Esophagus (tissue), 2 donors: ENCODE measurements around the gene PNKD. TPM values are rescaled to one million over a fixed set of nuclear protein-coding genes. Genes with fewer than 3 reads are reported as not detected.
A peak's percentile ranks its signal among the peaks of the same experiment; 100 is the strongest.

Experiments
- H3K27ac ChIP-seq, 2 donors: one replicate each; pipeline ENCODE4 v1.5.1; 2013; ENCODE audit warnings: low read depth in 2 of 2, mild to moderate bottlenecking in 2 of 2, inconsistent platforms in 1 of 2, low read length in 1 of 2, moderate library complexity in 1 of 2
- H3K27me3 ChIP-seq, 2 donors: one replicate each; pipeline ENCODE4 v1.6.1; 2013; ENCODE audit warnings: low read length in 2 of 2, control low read depth in 1 of 2, mild to moderate bottlenecking in 1 of 2; ENCODE audit not compliant: insufficient read depth in 2 of 2, control insufficient read depth in 1 of 2
- H3K36me3 ChIP-seq, 2 donors: one replicate each; pipeline ENCODE4 v1.6.1; 2013; ENCODE audit warnings: low read length in 1 of 2; ENCODE audit not compliant: control insufficient read depth in 2 of 2, insufficient read depth in 2 of 2
- H3K4me1 ChIP-seq, 2 donors: one replicate each; pipeline ENCODE4 v1.6.1; 2013; ENCODE audit warnings: low read length in 1 of 2; ENCODE audit not compliant: control insufficient read depth in 2 of 2, insufficient read depth in 2 of 2
- H3K4me3 ChIP-seq, 2 donors: one replicate each; pipeline ENCODE4 v1.5.1; 2013; ENCODE audit warnings: low read length in 2 of 2, mild to moderate bottlenecking in 2 of 2, low read depth in 1 of 2, moderate library complexity in 1 of 2
- H3K9me3 ChIP-seq, 2 donors: one replicate each; pipeline ENCODE4 v1.6.1; 2013; ENCODE audit warnings: mild to moderate bottlenecking in 2 of 2, low read depth in 1 of 2, low read length in 1 of 2, moderate library complexity in 1 of 2; ENCODE audit not compliant: control insufficient read depth in 2 of 2, insufficient read depth in 1 of 2
- WGBS, 2 donors: extraction: QIAGEN DNeasy Blood & Tissue Kit; methylation state at CpG; one replicate each; pipeline ENCODE4 v1.1.7; 2013; 5-methylcytosine and 5-hydroxymethylcytosine counted together
- polyA plus RNA-seq, 2 donors: library from polyadenylated mRNA; stranded (reverse); fragments of 200-250 nt; gene quantifications; one replicate each; pipeline ENCODE4 v1.2.3, GENCODE V29; 2013
- donor health status: healthy with polysubstance abuse.
- donor health status: Bipolar disorder and iron deficiency.

The PNKD gene
- polyA plus RNA-seq, 2 donors, result 50.1 to 54.9 TPM

DNA sequence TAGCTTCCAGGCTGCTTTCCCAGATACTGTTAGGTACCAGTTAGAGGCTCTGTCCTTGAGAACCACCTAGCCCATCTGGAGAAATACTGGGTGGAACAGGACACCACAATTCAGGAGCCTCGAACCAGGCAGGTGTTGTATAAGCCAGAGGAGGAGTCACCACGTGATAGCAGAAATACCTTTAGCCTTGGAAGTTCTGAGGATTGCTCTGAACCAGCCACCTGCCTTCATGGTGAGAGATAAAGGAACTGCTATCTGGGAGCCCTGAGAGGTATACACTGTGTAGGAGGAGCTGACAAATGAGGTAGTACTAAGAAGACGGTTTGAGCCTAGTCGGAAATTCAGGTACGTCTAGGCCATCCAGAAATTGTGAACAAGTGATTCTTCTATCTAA, 17.1 kb upstream of the PNKD start:
- WGBS, 2 donors, result 74 to 76% methylated on average over 5 of the region's 5 CpGs
- Histone ChIP-seq H3K4me3 (no peak overlapping the region), H3K27me3 (no peaks in the 10 kb centered on the region), H3K4me1 (peaks cover 0 to 2% of the 10 kb centered on the region in 2 donors), H3K36me3 (peaks cover 33 to 57% of the 10 kb centered on the region in 2 donors), H3K27ac (no peak overlapping the region), H3K9me3 (no peaks in the 10 kb centered on the region)

DNA sequence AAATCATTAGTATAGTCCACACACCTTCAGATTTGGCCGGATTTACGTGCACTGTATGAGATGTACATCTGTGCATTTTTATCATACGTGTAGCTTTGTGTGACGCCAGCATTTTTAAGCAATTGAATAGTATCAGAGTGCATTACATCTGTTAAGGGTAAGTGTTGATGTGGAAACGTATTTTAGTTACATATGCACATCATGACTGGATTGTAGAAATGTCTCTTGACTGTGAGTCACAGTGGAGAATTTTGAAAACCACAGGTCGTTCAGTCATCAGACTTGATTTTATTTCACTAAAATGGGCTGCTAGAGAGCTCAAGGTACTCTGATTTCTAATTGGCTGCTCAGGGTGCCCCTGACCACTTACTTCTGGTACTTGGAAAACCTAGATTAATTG, 14.9 kb upstream of the PNKD start:
- H3K27ac ChIP-seq, result no peak overlapping the region
- no peaks in the 10 kb centered on the region for H3K27me3 ChIP-seq
- WGBS, 2 donors, result 77 to 81% methylated on average over 6 of the region's 6 CpGs
- no peak overlapping the region for H3K4me3 ChIP-seq
- no peaks in the 10 kb centered on the region for H3K9me3 ChIP-seq
- H3K36me3 ChIP-seq, result peaks cover 15 to 37% of the 10 kb centered on the region in 2 donors
- H3K4me1 ChIP-seq, result no peaks in the 10 kb centered on the region

DNA sequence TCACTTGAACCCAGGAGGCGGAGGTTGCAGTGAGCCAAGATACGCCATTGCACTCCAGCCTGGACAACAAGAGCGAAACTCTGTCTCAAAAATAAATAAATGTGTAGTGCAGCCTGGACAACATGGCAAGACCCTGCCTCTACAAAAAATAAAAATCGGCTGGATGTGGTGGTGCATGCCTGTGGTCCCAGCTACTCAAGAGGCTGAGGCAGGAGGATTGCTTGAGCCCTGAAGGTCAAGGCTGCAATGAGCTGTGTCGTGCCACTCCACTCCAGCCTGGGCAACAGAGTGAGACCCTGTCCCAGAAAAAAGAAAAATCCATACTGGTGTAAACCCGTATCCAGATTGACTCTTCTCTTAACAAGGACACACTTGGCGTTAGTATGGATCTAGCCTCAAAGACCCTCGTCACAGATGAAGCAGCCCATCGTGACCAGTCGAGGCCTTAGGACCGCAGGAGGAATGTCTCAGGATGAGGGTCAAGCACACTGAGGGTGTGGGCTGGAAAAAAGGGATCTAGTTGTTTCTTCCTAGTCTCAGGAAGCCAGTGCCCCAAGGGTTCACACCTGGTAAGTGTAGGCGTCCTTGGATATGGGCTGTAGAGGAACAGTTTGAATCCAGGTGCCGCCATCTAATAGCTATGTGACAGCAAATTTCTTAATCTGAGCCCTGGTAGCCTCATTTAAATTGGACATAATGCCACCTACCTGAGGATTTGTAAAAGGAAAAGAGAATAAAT, 13.5 kb upstream of the PNKD start:
- peaks cover 15 to 28% of the 10 kb centered on the region in 2 donors for H3K36me3 ChIP-seq
- no peaks in the 10 kb centered on the region for H3K27me3 ChIP-seq
- 89 to 91% methylated on average over 13 of the region's 13 CpGs for WGBS, 2 donors
- no peak overlapping the region for H3K4me3 ChIP-seq
- H3K9me3 ChIP-seq, result no peaks in the 10 kb centered on the region
- peaks cover 0 to 2% of the 10 kb centered on the region in 2 donors for H3K4me1 ChIP-seq
- H3K27ac ChIP-seq, result peak overlapping the region in 1 of 2 donors; percentile 7

DNA sequence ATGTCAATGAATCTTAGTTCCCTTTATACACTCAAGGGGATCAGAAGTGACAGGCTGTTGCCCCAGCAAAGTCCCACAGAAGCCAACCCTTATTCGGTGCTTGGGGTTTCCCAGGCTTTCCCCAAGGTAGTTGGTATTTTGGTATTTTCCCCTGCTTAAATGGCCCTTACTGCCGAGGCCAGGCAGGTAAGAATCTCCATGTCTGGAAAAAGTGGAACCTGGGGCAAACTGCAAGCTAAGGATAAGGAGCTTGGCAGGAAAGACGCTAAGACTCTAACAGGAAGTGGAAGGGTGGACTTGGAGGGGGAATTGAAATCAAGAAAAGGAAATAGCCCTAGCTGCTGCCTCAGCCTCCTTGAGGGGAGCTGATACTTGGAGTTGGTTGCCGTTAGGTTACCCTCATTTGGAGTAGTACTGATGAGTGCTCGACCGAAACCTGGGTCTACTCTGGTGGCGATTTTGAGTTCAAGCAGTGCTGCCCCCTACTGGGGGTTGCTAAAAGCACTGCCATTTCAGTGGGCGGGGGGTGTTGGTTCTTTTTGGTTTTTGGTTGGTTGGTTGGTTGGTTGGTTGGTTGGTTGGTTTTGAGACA, 12.8 kb upstream of the PNKD start:
- H3K27me3 ChIP-seq, result no peaks in the 10 kb centered on the region
- H3K27ac ChIP-seq, result peak overlapping the region in 1 of 2 donors; percentile 16
- WGBS, 2 donors, result 45 to 57% methylated on average over 8 of the region's 8 CpGs
- H3K9me3 ChIP-seq, result no peaks in the 10 kb centered on the region
- H3K4me3 ChIP-seq, result no peak overlapping the region
- peaks cover 11 to 22% of the 10 kb centered on the region in 2 donors for H3K36me3 ChIP-seq
- peaks cover 0 to 3% of the 10 kb centered on the region in 2 donors for H3K4me1 ChIP-seq

DNA sequence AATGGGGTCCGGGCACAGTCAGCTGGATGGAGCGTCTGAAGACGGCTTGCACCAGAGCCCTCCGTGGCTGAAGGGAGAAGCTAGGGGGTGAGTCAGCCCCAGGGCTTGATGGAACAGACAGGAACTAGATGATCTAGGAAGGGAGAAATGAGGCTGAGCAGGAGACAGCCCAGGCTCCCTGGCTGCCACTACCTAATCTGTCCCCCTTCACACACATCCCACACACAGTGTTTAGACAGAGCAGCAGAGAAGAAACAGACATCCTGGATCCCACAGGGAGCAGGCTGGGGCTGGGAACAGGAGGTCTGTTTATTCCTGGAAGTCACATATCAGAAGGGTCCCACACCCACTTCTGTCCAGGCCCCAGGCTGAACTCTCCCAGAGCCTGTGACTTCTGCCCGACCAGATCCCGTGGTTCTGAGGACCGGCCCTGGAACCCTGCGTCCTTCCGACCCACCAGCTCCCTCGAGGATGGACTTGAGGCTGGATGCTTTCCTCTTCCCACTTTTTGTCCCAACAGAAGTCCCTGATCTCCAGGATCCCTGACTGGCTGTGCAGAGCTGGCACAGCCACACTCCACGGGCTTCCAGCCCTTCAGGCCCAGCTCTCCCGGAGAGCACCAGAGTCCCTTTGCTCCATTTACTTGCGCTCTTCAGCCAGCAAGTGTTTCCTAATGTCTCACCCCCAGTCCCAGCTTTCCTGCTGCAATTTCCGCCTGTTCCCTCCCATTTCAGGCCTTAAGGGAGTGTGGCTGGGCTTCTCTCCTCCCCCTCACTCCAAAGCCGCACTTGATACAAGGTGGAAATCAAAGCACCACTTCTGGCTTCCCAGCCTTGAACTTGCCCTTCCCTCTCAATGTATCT, 11.0 kb upstream of the PNKD start:
- H3K27ac ChIP-seq, result peak overlapping the region; percentile 62 to 69
- 52 to 60% methylated on average over 15 of the region's 15 CpGs for WGBS, 2 donors
- no peak overlapping the region for H3K4me3 ChIP-seq
- no peaks in the 10 kb centered on the region for H3K9me3 ChIP-seq
- peaks cover 5% of the 10 kb centered on the region in 2 donors for H3K4me1 ChIP-seq
- no peaks in the 10 kb centered on the region for H3K27me3 ChIP-seq
- H3K36me3 ChIP-seq, result peaks cover 7 to 21% of the 10 kb centered on the region in 2 donors

DNA sequence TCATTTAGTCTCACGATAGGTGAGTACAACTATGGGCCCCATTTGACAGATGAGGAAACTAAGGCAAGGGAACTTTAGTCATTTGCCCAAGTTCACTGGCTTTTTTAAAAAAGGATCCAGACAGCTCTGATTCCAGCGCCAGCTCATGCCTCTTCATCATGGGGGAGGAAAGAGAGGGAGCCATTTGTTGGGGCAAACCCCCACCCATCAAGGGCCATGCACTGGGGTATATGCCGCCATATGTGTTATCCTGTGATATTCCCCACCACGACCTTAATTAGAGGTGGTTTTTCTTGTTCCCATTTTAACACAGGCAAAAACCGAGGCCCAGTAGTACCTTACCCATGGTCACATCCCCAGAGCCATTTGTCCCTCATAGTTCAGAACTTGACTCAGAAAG, 10.2 kb upstream of the PNKD start:
- peaks cover 5% of the 10 kb centered on the region in 2 donors for H3K4me1 ChIP-seq
- H3K36me3 ChIP-seq, result peaks cover 11 to 22% of the 10 kb centered on the region in 2 donors
- no peaks in the 10 kb centered on the region for H3K9me3 ChIP-seq
- peak overlapping the region in 1 of 2 donors; percentile 61 for H3K27ac ChIP-seq
- H3K27me3 ChIP-seq, result no peaks in the 10 kb centered on the region
- WGBS, 2 donors, result 88 to 90% methylated on average over 5 of the region's 5 CpGs
- no peak overlapping the region for H3K4me3 ChIP-seq

DNA sequence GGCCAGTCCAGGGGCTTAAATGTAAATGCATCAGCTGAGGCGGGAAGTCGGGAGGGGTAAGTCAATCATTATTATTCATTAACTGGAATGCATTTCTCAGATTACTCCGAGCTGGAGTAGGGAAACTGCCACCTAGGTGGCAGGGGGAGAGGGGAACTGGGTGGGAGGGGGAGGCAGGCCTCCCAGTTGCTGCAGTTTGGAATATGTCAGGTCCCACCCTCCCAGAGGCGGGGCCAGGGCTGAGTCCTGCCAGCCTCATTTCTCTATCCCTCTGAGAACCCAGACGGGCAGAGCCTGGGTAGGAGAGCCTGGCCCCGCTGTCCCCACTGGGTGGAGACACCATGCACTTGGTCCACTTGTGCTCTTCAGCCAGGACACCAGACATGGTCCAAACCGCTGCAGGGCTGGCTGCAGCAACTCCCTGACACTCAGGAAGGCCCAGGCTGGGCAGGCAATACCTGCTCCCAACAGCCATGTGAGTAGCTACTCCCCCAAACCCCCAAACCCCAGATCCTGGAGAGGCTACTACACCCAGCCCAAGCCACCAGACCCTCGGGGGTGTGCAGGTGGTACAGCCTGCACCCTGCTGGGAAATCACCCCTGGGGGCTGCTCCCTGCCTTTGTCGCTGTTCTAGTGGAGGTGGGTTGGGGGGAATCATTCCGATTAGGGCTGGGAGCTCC, 9.4 kb upstream of the PNKD start, which contains the start of gene GPBAR1:
Gene GPBAR1, plus strand, starts transcription at position 274 of the 681 bp plus-strand sequence. CDS start 1,710 bp downstream, outside the sequence.
- no peak within 1 kb of the TSS for H3K4me3 ChIP-seq
- H3K4me1 ChIP-seq, result peaks cover 5% of the 10 kb centered on the region in 2 donors
- WGBS, 2 donors, result 65 to 68% methylated on average over 10 of the region's 10 CpGs
- peak within 1 kb of the TSS in 1 of 2 donors; percentile 61 for H3K27ac ChIP-seq
- H3K27me3 ChIP-seq, result no peaks in the 10 kb centered on the region
- H3K9me3 ChIP-seq, result no peaks in the 10 kb centered on the region
- peaks cover 16 to 29% of the 10 kb centered on the region in 2 donors for H3K36me3 ChIP-seq

DNA sequence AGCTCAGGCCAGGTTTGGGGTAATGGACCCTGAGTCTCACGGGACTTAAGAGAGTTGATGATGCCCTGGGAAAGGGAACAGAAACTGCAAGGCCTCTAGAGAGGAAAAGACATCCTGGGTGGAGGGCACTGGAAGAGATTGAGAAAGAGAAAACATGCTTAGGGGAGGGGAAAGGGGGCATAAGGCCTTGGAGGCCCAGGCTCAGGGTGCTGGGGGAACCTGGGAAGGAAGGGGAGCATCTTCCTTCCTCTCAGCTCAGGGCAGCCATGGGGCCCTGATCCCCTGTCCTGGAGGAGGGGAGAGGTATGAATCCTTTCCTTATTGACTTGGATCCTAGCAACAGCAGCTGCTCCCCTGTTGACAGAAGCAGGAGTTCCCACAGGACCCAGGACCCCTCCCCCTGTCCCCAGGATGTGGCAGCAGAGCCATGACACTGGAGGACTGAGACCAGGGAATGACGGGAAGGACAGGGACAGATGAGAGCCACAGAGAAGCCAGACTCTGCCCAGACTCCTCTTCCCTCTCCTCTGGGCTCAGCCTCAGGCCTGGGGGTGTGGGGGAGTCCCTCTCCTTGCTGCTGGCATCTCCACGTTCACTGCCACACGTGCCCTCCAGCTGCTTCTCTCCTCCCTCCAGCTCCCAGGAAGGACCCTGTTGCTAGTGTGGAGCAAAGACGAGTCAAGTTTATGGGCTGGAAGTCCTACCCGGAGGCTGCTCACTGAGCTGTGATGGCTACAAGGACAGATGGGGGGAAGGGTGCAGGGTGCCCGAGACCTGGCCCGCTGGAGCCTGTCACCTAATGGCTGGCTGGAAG, 8.7 kb upstream of the PNKD start:
- no peak overlapping the region for H3K27ac ChIP-seq
- WGBS, 2 donors, result 54 to 62% methylated on average over 8 of the region's 8 CpGs
- peaks cover 5% of the 10 kb centered on the region in 2 donors for H3K4me1 ChIP-seq
- no peaks in the 10 kb centered on the region for H3K9me3 ChIP-seq
- H3K36me3 ChIP-seq, result peaks cover 17 to 36% of the 10 kb centered on the region in 2 donors
- H3K4me3 ChIP-seq, result no peak overlapping the region
- no peaks in the 10 kb centered on the region for H3K27me3 ChIP-seq
